HepG2 (cell line): ENCODE results near the gene TMEM143. TPM values are rescaled to one million over a fixed set of nuclear protein-coding genes. Genes with fewer than 3 reads are reported as not detected.

Experiments used
- ATF7-NPFF ChIP-seq: sonication (generic); formaldehyde crosslinking; IDR thresholded peaks from 2 replicates; pipeline ENCODE4 v1.8.1; 2023; ENCODE audit warnings: mild to moderate bottlenecking, low read depth, missing genetic modification reagents, moderate library complexity
- FOXJ3 ChIP-seq: sonication (generic); formaldehyde crosslinking; IDR thresholded peaks from 2 replicates; pipeline ENCODE4 v1.4.0; 2020; ENCODE audit warnings: missing genetic modification reagents, mild to moderate bottlenecking, borderline replicate concordance
- KDM1A ChIP-seq: IDR thresholded peaks from 2 replicates; pipeline ENCODE4 v1.6.1; 2016; ENCODE audit warnings: missing compliant biosample characterization
- KDM5B ChIP-seq: sonication (generic); formaldehyde crosslinking; IDR thresholded peaks from 2 replicates; pipeline ENCODE4 v1.4.0; 2020; ENCODE audit warnings: missing genetic modification reagents, mild to moderate bottlenecking, borderline replicate concordance
- MEIS1 ChIP-seq: sonication (generic); formaldehyde crosslinking; IDR thresholded peaks from 2 replicates; pipeline ENCODE4 v1.9.0; 2021; ENCODE audit warnings: mild to moderate bottlenecking, missing genetic modification reagents, moderate library complexity, borderline replicate concordance
- NCOA1 ChIP-seq: sonication (generic); formaldehyde crosslinking; IDR thresholded peaks from 2 replicates; pipeline ENCODE4 v1.9.0; 2021; ENCODE audit warnings: missing genetic modification reagents
- POLR2A ChIP-seq, 2 experiments: IDR thresholded peaks; 2 replicates each; pipeline ENCODE4 v1.6.1; 2011; ENCODE audit warnings: low read depth in 2 of 2, low read length in 2 of 2, mild to moderate bottlenecking in 1 of 2, moderate library complexity in 1 of 2; ENCODE audit not compliant: insufficient read depth in 1 of 2
- POLR2G ChIP-seq: fragments of 200-400 bp; formaldehyde crosslinking; IDR thresholded peaks from 2 replicates; pipeline ENCODE4 v1.6.1; 2018; ENCODE audit warnings: mild to moderate bottlenecking, low read depth, low read length, moderate library complexity
- SAP130 ChIP-seq: IDR thresholded peaks from 2 replicates; pipeline ENCODE4 v1.6.1; 2016; ENCODE audit warnings: low read depth
- SIN3B ChIP-seq: fragments of 150-350 bp; IDR thresholded peaks from 2 replicates; pipeline ENCODE4 v1.6.1; 2014; ENCODE audit warnings: low read length
- SRY ChIP-seq: sonication (generic); formaldehyde crosslinking; IDR thresholded peaks from 2 replicates; pipeline ENCODE4 v1.8.0; 2022; ENCODE audit warnings: mild to moderate bottlenecking, missing genetic modification reagents
- TAF15 ChIP-seq: fragments of 200-400 bp; formaldehyde crosslinking; IDR thresholded peaks from one replicate; pipeline ENCODE4 v1.6.1; 2018; ENCODE audit warnings: mild to moderate bottlenecking, low read depth, low read length; ENCODE audit not compliant: poor library complexity, severe bottlenecking
- ZMYM2 ChIP-seq: sonication (generic); formaldehyde crosslinking; IDR thresholded peaks from 2 replicates; pipeline ENCODE4 v1.8.0; 2022; ENCODE audit warnings: mild to moderate bottlenecking, missing genetic modification reagents
- ZNF160 ChIP-seq: sonication (generic); formaldehyde crosslinking; IDR thresholded peaks from 2 replicates; pipeline ENCODE4 v1.8.0; 2022; ENCODE audit warnings: mild to moderate bottlenecking, inconsistent platforms, missing genetic modification reagents
- ZNF180 ChIP-seq: sonication (generic); formaldehyde crosslinking; IDR thresholded peaks from 2 replicates; pipeline ENCODE4 v1.4.0; 2020; ENCODE audit warnings: low read depth, missing genetic modification reagents, borderline replicate concordance
- ZNF224 ChIP-seq: sonication (generic); formaldehyde crosslinking; IDR thresholded peaks from 2 replicates; pipeline ENCODE4 v1.5.0; 2020; ENCODE audit warnings: mild to moderate bottlenecking, missing genetic modification reagents
- ZNF225 ChIP-seq: sonication (generic); formaldehyde crosslinking; IDR thresholded peaks from 2 replicates; pipeline ENCODE4 v1.4.0; 2020; ENCODE audit warnings: mild to moderate bottlenecking, missing genetic modification reagents
- ZNF484 ChIP-seq: sonication (generic); formaldehyde crosslinking; IDR thresholded peaks from 2 replicates; pipeline ENCODE4 v1.5.1; 2020; ENCODE audit warnings: mild to moderate bottlenecking, low read depth, missing genetic modification reagents, borderline replicate concordance
- ZNF547 ChIP-seq: sonication (generic); formaldehyde crosslinking; IDR thresholded peaks from 2 replicates; pipeline ENCODE4 v1.5.1; 2020; ENCODE audit warnings: mild to moderate bottlenecking, missing genetic modification reagents
- ZNF598 ChIP-seq: sonication (generic); formaldehyde crosslinking; IDR thresholded peaks from 2 replicates; pipeline ENCODE4 v1.5.1; 2020; ENCODE audit warnings: mild to moderate bottlenecking, missing genetic modification reagents, borderline replicate concordance
- ZNF747 ChIP-seq: sonication (generic); formaldehyde crosslinking; IDR thresholded peaks from 2 replicates; pipeline ENCODE4 v1.8.1; 2023; ENCODE audit warnings: missing genetic modification reagents, mild to moderate bottlenecking, borderline replicate concordance
- ZNF772 ChIP-seq: sonication (generic); formaldehyde crosslinking; IDR thresholded peaks from 2 replicates; pipeline ENCODE4 v1.5.0; 2020; ENCODE audit warnings: mild to moderate bottlenecking, missing genetic modification reagents
- polyA plus RNA-seq, 8 experiments: library from polyadenylated mRNA; depleted of rRNA in 3 of 8; stranded (reverse) in 7 of 8; unstranded in 1 of 8; fragments of >200 nt; fragmentation: Illumina TruSeq in 4 of 8; extraction: Trizol in 4 of 8; gene quantifications; 2 replicates each; pipeline versions ENCODE4 v1.2.1 to v1.2.3, GENCODE V29; 2011 to 2016; ENCODE audit warnings: low read depth in 4 of 8, missing spikeins in 1 of 8, mixed read lengths in 1 of 8; ENCODE audit not compliant: insufficient read depth in 1 of 8
- total RNA-seq, 5 experiments: library from RNA; depleted of rRNA; stranded (reverse); fragments of >200 nt; fragmentation: Illumina TruSeq; extraction: Trizol; gene quantifications; 2 replicates each; pipeline ENCODE4 v1.2.3, GENCODE V29; 2016; ENCODE audit warnings: low read depth in 1 of 5
- TF ChIP-seq, protein P1 (sequence below): sonication (generic); formaldehyde crosslinking; IDR thresholded peaks from 2 replicates; pipeline ENCODE4 v1.5.1; 2020; ENCODE audit warnings: mild to moderate bottlenecking, missing genetic modification reagents, borderline replicate concordance
- TF ChIP-seq, protein P2 (sequence below): sonication (generic); formaldehyde crosslinking; IDR thresholded peaks from 2 replicates; pipeline ENCODE4 v1.8.1; 2023; ENCODE audit warnings: missing genetic modification reagents, inconsistent platforms, borderline replicate concordance

The TMEM143 gene
- total and polyA plus RNA-seq, 2 of the 13 experiments (the other 11 are each of a cell fraction or from before 2014, with no cell fraction given) = 7.7 to 11.3 TPM

GRCh38 chr19:48363810-48364597 lies at the start of gene TMEM143, which contains the start of gene SYNGR4 (continued):
- TF ChIP-seq, protein P1, sequence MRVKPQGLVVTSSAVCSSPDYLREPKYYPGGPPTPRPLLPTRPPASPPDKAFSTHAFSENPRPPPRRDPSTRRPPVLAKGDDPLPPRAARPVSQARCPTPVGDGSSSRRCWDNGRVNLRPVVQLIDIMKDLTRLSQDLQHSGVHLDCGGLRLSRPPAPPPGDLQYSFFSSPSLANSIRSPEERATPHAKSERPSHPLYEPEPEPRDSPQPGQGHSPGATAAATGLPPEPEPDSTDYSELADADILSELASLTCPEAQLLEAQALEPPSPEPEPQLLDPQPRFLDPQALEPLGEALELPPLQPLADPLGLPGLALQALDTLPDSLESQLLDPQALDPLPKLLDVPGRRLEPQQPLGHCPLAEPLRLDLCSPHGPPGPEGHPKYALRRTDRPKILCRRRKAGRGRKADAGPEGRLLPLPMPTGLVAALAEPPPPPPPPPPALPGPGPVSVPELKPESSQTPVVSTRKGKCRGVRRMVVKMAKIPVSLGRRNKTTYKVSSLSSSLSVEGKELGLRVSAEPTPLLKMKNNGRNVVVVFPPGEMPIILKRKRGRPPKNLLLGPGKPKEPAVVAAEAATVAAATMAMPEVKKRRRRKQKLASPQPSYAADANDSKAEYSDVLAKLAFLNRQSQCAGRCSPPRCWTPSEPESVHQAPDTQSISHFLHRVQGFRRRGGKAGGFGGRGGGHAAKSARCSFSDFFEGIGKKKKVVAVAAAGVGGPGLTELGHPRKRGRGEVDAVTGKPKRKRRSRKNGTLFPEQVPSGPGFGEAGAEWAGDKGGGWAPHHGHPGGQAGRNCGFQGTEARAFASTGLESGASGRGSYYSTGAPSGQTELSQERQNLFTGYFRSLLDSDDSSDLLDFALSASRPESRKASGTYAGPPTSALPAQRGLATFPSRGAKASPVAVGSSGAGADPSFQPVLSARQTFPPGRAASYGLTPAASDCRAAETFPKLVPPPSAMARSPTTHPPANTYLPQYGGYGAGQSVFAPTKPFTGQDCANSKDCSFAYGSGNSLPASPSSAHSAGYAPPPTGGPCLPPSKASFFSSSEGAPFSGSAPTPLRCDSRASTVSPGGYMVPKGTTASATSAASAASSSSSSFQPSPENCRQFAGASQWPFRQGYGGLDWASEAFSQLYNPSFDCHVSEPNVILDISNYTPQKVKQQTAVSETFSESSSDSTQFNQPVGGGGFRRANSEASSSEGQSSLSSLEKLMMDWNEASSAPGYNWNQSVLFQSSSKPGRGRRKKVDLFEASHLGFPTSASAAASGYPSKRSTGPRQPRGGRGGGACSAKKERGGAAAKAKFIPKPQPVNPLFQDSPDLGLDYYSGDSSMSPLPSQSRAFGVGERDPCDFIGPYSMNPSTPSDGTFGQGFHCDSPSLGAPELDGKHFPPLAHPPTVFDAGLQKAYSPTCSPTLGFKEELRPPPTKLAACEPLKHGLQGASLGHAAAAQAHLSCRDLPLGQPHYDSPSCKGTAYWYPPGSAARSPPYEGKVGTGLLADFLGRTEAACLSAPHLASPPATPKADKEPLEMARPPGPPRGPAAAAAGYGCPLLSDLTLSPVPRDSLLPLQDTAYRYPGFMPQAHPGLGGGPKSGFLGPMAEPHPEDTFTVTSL = no peak
- no peak for TF ChIP-seq KDM5B (CRISPR knock-in tag)
- no peak for TF ChIP-seq TAF15
- TF ChIP-seq MEIS1 (CRISPR knock-in tag) = peak; percentile 13; the same call in 1 of the 2 replicates
- no peak for TF ChIP-seq ZNF224 (CRISPR knock-in tag)
- peak; percentile 83 for TF ChIP-seq POLR2G
- TF ChIP-seq SAP130 = peak; percentile 53; the same call in 1 of the 2 replicates
- TF ChIP-seq ZNF225 (CRISPR knock-in tag) = no peak
- peak; percentile 47; the same call in 1 of the 2 replicates for TF ChIP-seq ZNF547 (CRISPR knock-in tag)
- TF ChIP-seq SIN3B = 0 out of 2 replicates have a peak, but pooled peaks have one; percentile 31
- TF ChIP-seq ATF7-NPFF = peak; percentile 87; the same call in 1 of the 2 replicates
- no peak for TF ChIP-seq ZNF484 (CRISPR knock-in tag)
- TF ChIP-seq KDM1A (CRISPR knock-in tag) = no peak
- TF ChIP-seq ZNF160 = no peak
- TF ChIP-seq ZNF180 = peak; percentile 82; the same call in 1 of the 2 replicates
- TF ChIP-seq SRY (CRISPR knock-in tag) = 0 out of 2 replicates have a peak, but pooled peaks have one; percentile 55
- no peak for TF ChIP-seq FOXJ3 (CRISPR knock-in tag)
- TF ChIP-seq, protein P2, sequence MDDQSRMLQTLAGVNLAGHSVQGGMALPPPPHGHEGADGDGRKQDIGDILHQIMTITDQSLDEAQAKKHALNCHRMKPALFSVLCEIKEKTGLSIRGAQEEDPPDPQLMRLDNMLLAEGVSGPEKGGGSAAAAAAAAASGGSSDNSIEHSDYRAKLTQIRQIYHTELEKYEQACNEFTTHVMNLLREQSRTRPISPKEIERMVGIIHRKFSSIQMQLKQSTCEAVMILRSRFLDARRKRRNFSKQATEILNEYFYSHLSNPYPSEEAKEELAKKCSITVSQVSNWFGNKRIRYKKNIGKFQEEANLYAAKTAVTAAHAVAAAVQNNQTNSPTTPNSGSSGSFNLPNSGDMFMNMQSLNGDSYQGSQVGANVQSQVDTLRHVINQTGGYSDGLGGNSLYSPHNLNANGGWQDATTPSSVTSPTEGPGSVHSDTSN (CRISPR knock-in tag) = 0 out of 2 replicates have a peak, but pooled peaks have one; percentile 27
- peak; percentile 64 to 80 for TF ChIP-seq POLR2A (IDR thresholded peaks at IDR 0.05; ENCODE audit: insufficient read depth in 1 of 2, low read depth in 2 of 2, low read length in 2 of 2)
- TF ChIP-seq ZMYM2 (CRISPR knock-in tag) = 0 out of 2 replicates have a peak, but pooled peaks have one; percentile 45
- peak; percentile 46; the same call in 1 of the 2 replicates for TF ChIP-seq NCOA1 (CRISPR knock-in tag)
- peak; percentile 7; the same call in 1 of the 2 replicates for TF ChIP-seq ZNF598 (CRISPR knock-in tag)
- TF ChIP-seq ZNF747 (CRISPR knock-in tag) = peak; percentile 86; the same call in 1 of the 2 replicates
- peak; percentile 88 for TF ChIP-seq ZNF772
